DOHH2 (cell line): ENCODE data around the gene IL17F.

Experiments
- CTCF ChIP-seq: fragments of 200-600 bp; sonication (generic); IDR thresholded peaks from one replicate; pipeline ENCODE4 v1.5.1; 2014; ENCODE audit warnings: antibody characterized with exemption, mild to moderate bottlenecking, low read depth, low read length; ENCODE audit not compliant: poor library complexity, severe bottlenecking
- EZH2phosphoT487 ChIP-seq: fragments of 200-600 bp; sonication (generic); IDR thresholded peaks from 2 replicates; pipeline ENCODE4 v1.6.1; 2017; ENCODE audit warnings: borderline replicate concordance, mild to moderate bottlenecking, antibody characterized with exemption, low read length, moderate library complexity, mixed read lengths

DNA sequence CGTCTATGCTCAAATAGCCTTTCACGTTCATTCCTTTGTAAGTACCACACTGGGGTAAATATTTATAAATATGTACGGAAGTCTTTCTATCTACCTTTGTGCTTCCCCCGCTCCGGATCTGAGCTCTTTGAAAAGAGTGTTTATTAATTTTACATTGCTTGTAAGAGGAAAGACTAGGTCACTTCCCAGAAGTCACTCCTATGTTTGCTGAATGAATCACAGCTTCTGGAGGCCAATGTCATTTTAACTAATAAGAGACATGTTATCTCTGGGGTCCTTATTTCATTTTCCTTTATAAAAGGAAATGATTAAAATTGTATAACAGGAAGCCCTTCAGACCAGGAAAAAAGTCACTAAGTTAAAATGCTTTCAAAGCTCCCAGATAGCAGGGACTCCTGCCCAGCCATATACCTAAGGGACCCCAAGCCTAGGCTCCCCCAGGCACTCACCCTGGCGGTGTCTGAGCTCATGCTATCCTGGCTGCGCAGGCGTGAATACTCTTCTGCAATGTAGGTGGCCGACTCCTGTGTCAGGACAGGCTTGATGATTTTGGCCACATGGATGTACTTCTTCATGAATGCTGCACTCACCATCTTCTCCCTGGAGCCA is 27.7 kb upstream of the IL17F start:
- no peak for TF ChIP-seq CTCF
- TF ChIP-seq EZH2phosphoT487: no peak
